SK-N-SH (cell line): ENCODE measurements around the gene MAN2B1.

Experiments
- EP300 ChIP-seq, 2 experiments: IDR thresholded peaks; 2 replicates each; pipeline versions ENCODE4 v1.4.0 to v1.6.1; 2012; ENCODE audit warnings: borderline replicate concordance in 1 of 2, low read depth in 1 of 2, low read length in 1 of 2
- GATA2 ChIP-seq: sonication (generic); formaldehyde crosslinking; IDR thresholded peaks from 2 replicates; pipeline ENCODE4 v1.5.0; 2020; ENCODE audit warnings: mild to moderate bottlenecking, missing genetic modification reagents
- NFIC ChIP-seq: IDR thresholded peaks from 2 replicates; pipeline ENCODE4 v1.4.0; 2012; ENCODE audit warnings: borderline replicate concordance
- POLR2AphosphoS5 ChIP-seq: IDR thresholded peaks from 2 replicates; pipeline ENCODE4 v1.6.1; 2012; ENCODE audit warnings: low read depth, low read length
- YY1 ChIP-seq: IDR thresholded peaks from 2 replicates; pipeline ENCODE4 v1.4.0; 2012; ENCODE audit warnings: low read depth, mild to moderate bottlenecking
- TF ChIP-seq, protein P1 (sequence below): fragments of 200-600 bp; sonication (generic); IDR thresholded peaks from 2 replicates; pipeline ENCODE4 v1.6.1; 2017; ENCODE audit warnings: antibody characterized with exemption, mild to moderate bottlenecking, moderate library complexity
- TF ChIP-seq, protein P2 (sequence below): fragments of 150-350 bp; IDR thresholded peaks from 2 replicates; pipeline ENCODE4 v1.6.1; 2016; ENCODE audit warnings: mild to moderate bottlenecking, low read depth, low read length

DNA sequence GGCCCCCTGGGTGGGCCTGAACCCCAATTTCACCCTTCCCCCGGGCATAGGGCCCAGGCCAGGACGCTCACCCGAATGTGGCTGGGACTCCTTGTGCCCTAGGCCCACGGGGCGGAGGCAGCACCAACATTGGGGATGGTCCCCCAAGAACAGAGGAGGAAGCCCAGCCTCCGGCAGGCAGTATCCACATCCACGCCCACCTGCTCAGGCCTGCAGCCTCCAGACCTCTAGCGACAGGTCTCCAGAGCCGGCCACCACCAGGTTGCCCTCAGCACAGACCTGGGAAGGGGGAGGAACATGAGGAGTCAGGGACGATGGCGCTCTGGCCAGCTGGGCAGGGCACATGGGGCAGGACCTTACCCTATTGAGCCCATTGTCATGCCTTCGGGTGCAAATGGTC lies 22.5 kb upstream of the MAN2B1 start:
- TF ChIP-seq, protein P1, sequence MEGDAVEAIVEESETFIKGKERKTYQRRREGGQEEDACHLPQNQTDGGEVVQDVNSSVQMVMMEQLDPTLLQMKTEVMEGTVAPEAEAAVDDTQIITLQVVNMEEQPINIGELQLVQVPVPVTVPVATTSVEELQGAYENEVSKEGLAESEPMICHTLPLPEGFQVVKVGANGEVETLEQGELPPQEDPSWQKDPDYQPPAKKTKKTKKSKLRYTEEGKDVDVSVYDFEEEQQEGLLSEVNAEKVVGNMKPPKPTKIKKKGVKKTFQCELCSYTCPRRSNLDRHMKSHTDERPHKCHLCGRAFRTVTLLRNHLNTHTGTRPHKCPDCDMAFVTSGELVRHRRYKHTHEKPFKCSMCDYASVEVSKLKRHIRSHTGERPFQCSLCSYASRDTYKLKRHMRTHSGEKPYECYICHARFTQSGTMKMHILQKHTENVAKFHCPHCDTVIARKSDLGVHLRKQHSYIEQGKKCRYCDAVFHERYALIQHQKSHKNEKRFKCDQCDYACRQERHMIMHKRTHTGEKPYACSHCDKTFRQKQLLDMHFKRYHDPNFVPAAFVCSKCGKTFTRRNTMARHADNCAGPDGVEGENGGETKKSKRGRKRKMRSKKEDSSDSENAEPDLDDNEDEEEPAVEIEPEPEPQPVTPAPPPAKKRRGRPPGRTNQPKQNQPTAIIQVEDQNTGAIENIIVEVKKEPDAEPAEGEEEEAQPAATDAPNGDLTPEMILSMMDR, result no peak
- TF ChIP-seq NFIC (no peak), GATA2 (CRISPR knock-in tag) (no peak), YY1 (no peak), EP300 (IDR thresholded peaks at IDR 0.05; ENCODE audit: borderline replicate concordance in 1 of 2, low read depth in 1 of 2, low read length in 1 of 2) (no peak), POLR2AphosphoS5 (no peak)
- TF ChIP-seq, protein P2, sequence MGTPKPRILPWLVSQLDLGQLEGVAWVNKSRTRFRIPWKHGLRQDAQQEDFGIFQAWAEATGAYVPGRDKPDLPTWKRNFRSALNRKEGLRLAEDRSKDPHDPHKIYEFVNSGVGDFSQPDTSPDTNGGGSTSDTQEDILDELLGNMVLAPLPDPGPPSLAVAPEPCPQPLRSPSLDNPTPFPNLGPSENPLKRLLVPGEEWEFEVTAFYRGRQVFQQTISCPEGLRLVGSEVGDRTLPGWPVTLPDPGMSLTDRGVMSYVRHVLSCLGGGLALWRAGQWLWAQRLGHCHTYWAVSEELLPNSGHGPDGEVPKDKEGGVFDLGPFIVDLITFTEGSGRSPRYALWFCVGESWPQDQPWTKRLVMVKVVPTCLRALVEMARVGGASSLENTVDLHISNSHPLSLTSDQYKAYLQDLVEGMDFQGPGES, result no peak
